ENCODE data around the gene DACH1. TPM values are rescaled to one million over a fixed set of nuclear protein-coding genes. Genes with fewer than 3 reads are reported as not detected.

Gene DACH1
- total RNA-seq, 1 donor from 2014 or later, result 10.4 TPM

DNA sequence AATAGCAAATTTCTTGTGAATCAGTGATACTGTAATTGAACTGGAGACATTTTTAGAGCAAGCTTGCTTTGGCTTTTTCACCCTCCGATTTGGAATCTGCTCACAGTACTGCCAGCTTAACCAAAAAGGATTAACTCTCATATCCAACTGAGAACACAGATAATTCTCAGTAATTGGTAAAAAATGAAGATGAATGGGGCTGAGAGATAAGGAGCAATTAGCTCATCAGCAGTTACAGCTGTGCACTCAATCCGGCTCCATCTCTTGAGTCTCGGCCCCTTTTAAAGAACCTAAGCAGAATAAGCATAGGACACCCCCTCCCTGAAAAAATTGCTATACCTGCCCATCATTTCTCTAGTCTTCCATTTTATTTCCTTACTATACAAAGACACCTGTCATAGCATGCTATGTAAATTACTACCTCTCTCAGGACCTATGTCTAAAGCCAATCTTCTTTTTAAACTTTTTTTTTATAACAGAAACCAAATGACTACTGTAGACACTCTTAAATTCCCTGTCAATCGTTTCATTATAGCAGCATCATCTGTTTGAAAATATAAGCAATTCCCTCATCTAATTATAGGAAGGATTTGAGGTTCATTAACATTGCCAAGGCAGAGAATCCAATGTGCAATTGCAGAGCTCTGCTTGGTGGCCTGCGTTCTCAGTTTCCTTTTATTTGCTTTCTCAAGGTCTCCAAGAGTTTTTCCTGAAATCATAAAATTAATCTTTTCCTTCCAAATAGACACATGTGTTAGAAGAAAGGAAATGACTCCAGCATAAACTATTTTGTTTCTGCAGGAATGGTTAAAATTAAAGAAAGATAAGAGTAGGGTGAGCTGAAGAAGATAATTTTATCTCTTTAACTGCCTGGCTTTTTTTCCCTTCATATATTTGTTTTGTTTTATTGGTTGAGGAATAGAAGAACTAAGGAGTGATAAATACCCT is 242.1 kb downstream of the DACH1 start:
- no peak for DNase-seq (ENCODE audit: low spot score)

GRCh38 chr13:71621174-71622124 is 245.6 kb downstream of the DACH1 start:
- no peak for DNase-seq (ENCODE audit: low spot score)

DNA sequence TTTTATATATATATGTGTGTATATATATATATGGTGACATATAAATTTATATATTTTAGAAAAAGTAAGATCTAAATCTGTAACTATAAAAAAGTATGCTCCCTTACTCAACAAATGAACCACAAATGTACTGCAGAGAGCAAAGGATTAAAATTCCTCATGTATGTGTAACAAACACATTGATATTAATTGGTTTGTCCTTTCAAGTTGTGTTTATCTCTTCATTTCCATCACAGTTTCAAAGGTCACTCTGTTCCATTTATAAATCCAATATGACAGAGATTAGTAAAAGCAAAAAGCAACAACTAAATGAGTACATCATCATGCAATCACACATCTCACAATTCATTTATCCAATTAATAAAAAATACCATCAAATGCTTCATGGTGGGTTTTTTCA is 247.9 kb downstream of the DACH1 start:
- DNase-seq (ENCODE audit: low spot score), result no peak

GRCh38 chr13:71618159-71618558 is 248.8 kb downstream of the DACH1 start:
- DNase-seq (ENCODE audit: low spot score), result no peak

- no peak for DNase-seq (ENCODE audit: low spot score)
Measured at GRCh38 chr13:71617265-71617664, 249.7 kb downstream of the DACH1 start.

GRCh38 chr13:71613066-71613745 is 253.8 kb downstream of the DACH1 start:
- no peak for DNase-seq (ENCODE audit: low spot score)

DNA sequence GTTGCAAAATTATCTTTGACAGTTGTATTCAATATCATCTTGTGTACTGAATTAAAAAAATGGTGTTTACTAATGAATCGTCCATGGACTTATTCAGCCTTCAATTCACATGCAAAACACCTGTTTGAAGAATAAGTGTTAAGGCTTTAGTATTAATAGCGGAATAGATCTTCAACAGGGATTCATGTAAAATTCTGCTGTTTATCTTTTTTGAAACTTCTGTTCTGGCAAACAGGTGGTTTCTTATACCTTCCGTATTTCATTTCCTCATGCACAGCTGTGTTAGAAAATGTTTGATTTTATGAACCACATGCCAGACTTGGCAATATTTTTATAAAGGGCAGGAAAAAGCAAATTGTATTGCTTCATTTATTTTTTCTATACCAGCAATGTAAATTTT is 255.7 kb downstream of the DACH1 start:
- DNase-seq (ENCODE audit: low spot score), result no peak

DNA sequence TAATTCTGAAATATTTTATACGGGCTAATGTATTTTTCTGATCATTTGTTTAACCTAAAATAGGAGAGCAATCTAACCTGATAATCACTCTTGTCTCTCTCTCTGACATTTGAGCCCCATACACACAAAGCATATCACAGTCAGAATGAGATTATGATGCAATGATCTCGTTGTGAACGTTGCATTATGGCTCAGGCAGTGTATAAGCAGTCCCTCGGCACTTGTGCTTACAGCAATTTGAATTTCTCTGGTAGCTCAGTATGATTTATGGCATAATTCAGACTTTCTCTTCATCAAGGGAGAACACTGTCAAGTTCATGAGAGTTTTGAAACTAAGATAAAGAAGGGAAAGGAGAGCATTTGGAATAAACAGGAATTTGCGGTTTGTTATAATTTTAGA is 256.1 kb downstream of the DACH1 start:
- no peak for DNase-seq (ENCODE audit: low spot score)

DNA sequence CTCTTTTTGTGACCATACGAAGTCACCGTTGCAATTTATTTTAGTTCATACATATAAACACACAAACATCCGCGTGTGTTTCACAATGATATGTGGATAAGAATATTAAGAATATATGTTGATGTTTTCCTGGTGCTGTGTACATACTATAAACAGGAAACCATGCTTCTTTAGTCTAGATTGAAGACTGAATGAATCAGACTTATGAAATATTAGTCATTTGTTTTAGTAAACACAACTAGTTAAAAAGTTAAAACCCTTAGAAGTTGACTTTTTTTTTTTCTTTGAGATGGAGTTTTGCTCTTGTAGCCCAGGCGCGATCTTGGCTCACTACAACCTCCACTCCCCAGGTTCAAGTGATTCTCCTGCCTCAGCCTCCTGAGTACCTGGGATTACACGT is 257.7 kb downstream of the DACH1 start:
- no peak for DNase-seq (ENCODE audit: low spot score)

- DNase-seq (ENCODE audit: low spot score), result no peak
Measured at GRCh38 chr13:71607575-71607974, 259.4 kb downstream of the DACH1 start.

DNA sequence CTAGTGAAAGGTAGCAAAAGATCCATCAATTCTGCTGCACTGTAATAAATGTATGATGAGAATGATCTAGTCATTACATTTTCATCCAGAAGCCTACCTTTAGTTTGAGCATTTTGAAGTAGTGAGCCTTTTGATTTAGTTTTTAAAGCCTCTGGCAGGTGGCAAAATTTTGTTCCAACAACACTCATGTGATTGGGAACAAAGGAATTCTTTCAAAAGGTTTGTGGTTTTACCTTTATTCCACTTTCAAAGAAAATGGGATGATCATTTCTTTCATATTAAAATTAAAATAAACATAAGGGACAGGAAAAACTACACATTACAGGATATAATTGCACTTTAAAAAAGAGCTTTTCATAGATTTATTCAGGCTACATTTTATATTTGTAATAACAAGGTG is 260.2 kb downstream of the DACH1 start:
- DNase-seq (ENCODE audit: low spot score), result no peak

DNA sequence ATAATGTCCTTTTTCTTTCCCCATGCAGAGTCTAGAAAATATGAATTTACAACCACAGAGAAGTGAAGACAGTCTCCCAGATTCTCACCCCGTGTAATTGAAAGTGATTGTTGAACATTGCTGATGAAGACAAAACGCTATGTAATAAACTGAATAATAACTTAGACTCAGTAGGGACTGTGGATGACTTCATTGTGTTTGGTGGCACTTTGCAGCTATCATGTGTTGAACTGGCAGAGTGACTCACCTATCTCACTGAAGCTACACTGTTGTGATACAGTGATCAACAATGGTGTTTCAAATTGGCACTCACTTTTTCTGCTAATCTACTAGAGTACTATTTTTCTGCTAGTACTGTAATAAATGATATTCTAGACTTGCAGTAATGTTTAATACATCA is 261.3 kb downstream of the DACH1 start:
- no peak for DNase-seq (ENCODE audit: low spot score)

DNA sequence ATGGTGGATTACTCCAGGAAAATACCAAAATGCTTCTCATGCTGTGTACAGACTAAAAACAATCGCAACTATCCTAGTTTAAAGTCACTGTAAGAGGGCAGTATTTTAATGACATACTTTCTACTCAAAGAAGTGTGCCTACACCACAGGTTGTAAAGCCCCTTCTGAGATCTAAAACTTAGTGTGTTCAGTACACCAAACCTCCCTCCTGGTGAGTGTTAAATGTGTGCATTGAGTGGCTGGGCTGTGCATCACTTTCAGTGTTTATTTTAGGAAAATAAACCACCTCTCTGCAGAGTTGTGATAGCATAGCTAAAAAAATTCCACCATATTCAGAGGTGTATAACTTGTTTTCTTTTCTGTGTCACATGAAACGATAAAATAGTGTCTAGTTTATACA is 263.7 kb downstream of the DACH1 start:
- DNase-seq (ENCODE audit: low spot score), result no peak

GRCh38 chr13:71602344-71602743 is 264.7 kb downstream of the DACH1 start:
- no peak for DNase-seq (ENCODE audit: low spot score)

GRCh38 chr13:71597150-71597549 is 269.9 kb downstream of the DACH1 start:
- no peak for DNase-seq (ENCODE audit: low spot score)

- DNase-seq (ENCODE audit: low spot score), result no peak
Measured at GRCh38 chr13:71596116-71596515, 270.9 kb downstream of the DACH1 start.

GRCh38 chr13:71593566-71593965 is 273.4 kb downstream of the DACH1 start:
- DNase-seq (ENCODE audit: low spot score), result no peak

- no peak for DNase-seq (ENCODE audit: low spot score)
Measured at GRCh38 chr13:71591374-71591773, 275.6 kb downstream of the DACH1 start.

DNA sequence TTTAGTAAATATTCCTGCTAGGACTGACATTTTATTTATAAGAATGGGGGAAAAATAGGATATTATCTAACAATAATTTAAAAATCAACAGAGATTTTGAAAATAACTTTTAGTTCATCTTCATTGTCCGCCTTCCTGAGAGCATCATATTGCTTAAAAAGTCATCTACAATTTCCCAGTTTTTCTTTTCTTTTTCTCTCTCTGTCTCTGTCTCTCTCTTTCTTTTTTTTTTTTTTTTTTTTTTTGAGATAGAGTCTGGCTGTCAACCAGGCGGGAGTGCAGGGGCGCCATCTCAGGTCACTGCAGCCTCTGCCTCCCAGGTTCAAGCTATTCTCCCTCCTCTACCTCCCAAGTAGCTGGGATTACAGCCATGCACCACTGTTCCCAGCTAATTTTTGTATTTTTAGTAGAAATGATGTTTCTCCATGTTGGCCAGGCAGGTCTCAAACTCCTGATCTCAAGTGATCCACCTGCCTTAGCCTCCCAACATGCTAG is 276.3 kb downstream of the DACH1 start:
- no peak for DNase-seq (ENCODE audit: low spot score)

DNA sequence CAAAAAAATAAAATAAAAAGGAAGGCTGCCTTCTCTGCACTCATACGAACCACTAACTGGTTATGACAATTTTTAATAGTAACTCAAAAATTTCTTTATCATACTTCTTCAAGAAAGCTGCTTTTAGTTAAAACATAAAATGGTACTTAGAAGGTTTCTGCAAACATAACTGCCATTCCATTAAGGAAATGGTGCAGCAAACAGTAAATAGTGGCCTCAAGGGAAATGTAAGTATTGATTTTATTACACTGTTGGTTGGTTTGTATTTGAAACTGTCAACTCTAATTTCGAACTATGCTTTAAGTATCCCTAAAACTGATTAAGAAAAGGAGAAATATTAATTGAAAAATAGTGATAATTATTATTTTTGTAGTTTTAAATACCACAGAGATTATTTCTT is 278.0 kb downstream of the DACH1 start:
- DNase-seq (ENCODE audit: low spot score), result no peak

- no peak for DNase-seq (ENCODE audit: low spot score)
Measured at GRCh38 chr13:71587817-71588216, 279.2 kb downstream of the DACH1 start.

DNA sequence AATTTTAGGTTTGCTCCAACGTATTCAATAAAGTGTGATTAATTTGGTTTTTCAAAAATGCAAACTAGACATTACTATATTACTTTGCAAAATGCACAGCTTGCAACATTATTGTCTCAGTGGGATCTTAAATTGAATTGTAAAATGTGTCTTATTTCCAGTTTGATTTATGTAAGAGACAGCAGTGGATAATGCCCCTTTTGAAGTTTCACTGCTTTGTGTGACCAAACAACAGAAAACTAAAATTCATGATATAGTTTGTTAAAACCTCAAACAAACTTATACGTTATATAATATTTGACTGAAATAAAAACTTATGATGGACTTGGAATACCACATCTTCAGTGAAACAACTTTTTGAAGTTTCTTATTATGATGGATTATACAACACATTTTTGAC is 279.8 kb downstream of the DACH1 start:
- no peak for DNase-seq (ENCODE audit: low spot score)
